GM19397 (cell line): ENCODE data around the gene ACY1.
A peak's percentile ranks its signal among the peaks of the same experiment; 100 is the strongest.

Experiments
- ATAC-seq: cut with Tn5 transposase; IDR thresholded peaks from one replicate; pipeline ENCODE4 v1.9.1; 2021; ENCODE audit warnings: mild to moderate bottlenecking, moderate library complexity; ENCODE audit not compliant: unreplicated experiment

ACY1 gene

DNA sequence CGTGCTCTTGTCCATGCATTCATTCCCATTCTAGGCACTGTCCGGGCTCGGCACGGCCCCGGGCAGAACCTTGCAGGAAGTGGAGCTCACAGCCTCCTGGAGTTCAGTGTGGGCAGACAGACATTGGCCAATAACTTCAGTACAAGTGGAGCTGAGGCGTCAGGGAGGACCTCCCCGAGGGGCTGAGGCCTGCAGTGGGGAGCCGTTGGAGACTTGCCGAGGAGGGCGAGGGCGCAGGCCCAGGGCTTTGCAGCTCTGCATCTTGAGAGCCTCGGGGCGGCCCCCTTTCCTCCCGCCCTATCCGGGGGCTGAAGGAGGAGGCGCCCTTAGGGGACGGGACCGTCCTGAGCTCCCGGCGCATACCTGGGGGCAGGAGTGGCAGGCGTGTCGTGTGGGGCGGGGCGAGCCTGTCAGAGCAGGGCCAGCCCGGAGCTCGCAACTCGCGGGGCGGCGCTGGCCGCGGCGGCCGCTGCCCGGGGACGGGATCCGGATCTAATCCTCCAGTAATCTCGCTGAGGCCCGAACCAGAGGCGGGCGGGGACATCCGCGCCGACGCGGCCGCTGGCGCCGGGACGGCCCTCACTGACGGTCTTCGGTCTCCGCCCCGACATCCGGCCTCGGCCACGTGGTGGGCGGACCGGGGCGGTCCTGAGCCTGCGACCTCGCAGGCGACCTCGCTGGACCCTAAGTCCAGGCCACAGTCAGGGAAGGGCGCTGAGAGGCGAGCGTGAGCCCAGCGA lies at the start of gene ACY1:
ACY1 (plus strand) TSS at position 698 of the 740 bp plus-strand sequence. CDS start 530 bp downstream, outside the sequence.
- peak; percentile 83 for ATAC-seq

DNA sequence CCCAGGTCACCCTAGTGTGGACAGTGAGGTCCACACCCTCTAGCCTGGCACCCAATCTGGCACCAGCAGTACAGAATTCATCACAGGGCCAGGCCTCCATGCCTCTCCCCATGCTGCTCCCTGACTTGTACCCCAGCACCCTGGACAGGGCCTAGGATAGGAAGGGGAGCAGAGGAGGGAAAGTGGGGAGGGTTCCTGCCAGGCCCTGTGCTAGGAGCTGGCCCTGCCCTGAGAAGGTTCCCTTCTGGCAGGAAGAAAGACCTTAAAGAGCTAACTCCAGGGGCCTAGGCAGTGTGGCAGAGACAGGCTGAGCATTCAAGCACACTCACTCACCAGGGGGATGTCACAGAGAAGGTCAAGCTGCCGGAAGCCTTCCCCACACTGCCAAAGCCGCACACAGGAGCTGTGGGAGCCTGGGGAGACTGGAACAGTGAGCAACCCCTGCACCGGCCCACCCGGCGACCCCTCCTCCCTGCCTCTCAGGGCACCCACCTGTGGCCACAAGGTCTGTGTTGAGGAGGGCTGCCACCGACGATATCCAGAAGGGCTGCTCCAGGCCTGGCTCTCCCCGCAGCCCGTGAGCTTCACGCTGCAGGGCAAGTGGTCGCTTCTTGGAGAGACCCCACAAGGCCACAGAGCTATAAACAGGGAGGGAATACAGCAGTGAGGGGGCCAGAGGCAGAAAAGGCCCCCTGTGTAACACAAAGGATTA lies 49.0 kb upstream of the ACY1 start:
- ATAC-seq = no peak

DNA sequence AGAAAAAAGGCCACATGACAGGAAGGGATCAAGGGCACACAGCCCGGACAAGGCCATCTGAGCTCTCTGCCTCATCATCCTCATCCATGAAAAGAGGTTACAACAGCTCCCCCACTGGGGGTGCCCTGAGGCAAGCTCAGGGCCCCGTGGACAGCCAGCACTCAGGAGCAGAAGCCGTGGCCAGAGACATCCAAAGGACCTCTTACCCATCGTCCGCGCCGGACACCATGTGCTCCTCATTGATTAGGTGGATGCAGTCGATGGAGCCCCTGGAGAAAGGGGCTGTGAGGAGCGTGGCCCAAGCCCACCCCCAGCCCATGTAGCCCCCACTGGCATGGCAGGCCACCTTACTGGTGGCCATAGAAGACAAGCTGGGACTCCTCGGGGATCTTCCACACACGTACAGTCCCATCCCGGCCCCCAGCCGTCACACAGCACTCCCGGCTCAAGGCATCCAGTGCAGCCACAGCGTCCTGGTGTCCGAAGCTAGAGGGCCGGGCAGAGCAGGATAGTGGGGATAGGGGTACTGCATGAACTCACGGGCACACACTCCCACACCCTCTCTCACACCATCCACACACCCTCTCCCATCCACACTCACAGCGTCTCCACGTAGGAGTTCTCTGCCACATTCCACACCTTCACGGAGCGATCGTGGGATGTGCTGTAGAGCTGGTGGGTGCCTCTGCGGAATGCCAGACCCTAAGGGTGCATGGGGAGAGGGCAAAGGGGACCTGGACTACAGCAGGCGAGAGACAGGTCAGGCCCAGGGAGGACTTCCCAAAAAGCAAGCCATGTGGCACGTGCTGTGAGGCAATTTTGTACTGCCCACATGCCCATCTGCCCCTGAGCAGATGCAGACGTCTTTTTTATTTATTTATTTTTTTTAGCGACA lies 48.1 kb upstream of the ACY1 start:
- ATAC-seq = no peak

DNA sequence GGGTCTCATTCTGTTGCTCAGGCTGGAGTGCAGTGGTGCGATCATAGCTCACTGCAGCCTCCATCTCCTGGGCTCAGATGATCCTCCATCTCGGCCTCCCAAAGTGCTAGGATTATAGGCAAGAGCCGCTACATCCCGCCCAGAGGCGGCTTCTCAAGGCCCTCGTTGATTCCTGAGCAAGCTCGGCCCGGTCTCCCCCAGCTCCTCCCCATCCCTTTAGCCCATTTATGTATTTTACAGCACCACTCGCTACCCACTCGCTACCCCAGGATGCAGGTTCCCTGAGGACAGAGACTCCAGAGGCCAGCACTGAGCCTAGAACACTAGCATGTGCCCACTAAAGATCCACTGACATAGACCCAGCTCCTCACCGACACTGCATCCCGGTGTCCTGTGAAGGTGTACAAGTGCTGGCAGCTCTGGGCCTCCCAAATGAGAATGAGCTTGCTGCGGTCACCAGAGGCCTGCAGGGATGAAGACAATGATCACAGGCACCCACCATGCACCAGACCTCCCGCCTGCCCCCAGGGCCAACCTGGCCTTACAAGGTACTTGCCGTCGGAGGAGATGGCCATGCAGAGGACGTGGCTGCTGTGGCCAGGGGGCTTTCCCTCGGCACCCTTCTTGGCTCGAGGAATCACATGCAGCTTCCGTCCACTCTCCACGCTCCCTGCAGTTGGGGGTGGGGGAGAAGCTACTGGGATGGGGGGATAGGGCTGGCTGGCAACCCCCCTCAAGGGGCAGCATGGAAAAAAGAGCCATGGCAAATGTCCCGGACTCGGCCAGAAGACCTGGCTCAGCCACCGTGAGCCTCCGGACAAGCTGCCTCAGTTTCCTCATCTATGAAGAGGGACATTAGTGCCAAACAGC lies 47.2 kb upstream of the ACY1 start:
- no peak for ATAC-seq

DNA sequence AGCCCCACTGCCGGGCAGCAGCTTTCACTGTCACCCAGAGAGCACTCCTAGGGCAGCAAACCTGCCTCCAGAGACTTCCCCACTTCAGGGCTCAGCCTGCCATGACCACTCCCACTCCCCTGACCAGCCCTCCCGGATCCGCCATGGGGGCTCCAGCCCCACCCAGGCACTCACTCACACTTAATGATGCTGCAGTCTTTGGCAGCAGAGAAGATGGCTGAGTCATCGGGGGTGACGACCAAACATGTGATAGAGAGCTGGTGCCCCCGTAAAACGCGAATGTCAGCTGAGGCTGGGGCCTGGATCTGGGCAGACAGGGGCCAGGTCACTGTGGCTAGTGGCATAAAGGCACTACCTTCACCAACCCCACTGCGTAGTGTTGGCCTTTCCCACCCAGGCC lies 46.3 kb upstream of the ACY1 start:
- no peak for ATAC-seq

DNA sequence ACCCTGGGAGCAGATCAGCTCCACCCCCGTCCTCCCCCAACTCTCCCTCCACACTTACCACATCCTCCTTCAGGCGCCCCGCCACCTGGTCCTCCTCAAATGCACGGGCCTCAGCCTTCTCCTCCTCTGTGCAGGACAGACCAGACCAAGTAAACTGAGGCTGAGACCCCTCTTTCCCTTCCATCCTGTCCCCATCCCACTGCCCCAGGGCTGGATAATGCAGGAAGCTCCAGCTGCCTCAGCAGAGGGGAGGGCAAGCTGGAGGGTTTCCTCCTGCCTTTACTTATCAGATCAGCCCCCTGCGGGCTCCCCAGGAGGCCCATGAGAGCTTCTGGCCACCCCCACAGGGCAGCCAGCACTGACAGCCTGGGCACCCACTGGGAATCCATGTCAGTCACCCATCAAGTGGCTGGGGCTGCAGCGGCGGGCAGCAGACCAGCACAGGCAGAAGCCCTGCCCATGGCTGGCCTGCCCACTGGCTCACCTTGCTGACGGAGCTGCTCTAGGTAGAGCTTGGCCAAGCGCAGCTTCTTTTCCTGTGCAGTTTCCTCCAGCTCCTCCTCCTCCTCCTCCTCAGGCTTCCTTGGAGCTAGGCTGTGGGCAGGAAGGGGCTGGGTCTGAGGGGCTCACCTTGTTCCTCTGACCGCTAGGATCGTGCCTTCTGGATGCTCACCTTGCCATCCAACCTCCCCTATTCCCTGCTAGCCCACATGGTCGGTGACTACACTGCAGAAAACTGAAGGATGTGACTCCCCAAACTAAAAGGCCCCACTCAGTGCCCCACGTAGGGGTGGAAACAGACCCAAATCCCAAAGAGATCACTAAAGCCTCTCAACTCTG lies 45.5 kb upstream of the ACY1 start:
- ATAC-seq = no peak

DNA sequence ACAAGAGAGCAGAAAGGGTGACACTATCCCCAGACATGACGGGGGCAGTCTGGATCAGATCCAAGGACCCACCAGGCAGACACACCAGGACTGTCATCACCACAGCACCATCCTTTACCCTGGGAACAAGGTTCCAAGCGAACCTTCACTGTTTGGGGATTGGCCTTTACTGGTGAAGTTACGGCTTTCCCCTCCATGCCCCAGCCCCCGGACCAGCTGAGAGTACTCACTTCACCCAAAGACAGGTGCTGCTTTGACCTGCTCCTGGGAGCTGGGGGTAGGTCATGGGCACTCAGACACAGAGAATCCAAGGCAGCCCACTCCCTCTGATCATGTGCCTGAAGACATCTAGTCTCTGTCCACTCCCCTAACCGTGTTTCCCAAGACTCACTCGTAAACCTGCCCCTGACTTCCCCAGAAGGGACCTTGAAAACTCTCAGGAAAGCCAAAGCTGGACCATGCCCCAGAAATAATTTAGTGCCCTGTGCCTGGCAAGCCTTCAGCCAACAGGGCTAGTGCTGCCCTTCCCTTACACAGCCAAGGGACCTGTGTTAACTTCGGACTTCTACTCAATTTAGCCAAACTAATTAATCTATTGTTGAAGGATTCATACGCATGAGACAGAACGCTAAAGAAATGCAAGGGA lies 44.4 kb upstream of the ACY1 start:
- ATAC-seq = no peak

DNA sequence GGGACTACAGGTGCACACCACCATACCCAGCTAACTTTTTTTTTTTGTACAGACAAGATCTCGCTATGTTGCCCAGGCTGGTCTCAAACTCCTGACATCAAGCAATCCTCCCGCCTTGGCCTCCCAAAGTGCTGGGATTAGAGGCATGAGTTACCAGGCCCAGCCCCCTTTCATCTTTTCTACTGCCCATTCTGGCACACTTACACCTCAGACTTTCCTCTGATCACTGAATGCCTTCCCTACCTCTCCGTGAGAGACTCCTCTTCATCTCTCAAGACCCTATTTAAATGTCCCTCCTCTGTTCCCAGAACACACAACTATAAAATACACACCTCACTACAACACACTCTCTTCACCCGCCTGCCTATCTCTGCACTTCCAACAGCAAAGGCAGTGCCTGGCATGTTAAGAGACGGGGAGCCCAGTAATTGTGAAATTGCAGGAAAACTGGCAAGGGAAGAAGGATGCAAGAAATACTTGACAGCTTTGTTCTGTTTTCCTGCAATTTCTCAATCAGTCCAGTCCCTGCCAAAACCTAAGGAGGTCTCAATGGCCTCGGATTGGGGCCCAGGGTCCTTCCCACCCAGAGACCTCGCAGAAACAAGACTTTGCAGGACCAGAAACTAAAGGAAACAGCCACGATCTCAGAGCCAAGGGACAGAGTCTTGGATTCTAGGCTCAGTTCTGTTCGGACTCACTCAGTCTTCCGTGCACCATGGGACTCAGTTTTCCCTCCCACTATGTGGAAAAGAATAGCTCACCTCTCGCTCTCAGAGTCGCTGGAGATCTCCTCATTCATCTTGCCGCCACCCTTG lies 42.5 kb upstream of the ACY1 start:
- no peak for ATAC-seq

DNA sequence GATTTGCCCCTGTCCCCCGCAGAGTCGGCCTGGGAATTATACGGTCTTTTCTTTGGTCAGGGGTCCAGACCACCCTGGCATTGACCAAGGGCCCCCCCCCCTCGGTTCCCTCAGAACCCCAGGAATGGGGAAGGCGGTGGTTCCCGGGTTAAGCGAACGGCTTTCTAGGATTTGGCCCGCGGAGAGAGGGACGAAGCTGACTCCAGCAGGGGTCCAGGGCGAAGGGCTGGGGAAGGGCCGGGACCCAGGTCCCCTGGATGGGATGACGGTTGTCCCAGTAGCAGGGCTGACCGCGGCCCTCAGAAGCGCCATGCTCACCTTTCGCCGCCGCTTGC lies 41.9 kb upstream of the ACY1 start:
- no peak for ATAC-seq

DNA sequence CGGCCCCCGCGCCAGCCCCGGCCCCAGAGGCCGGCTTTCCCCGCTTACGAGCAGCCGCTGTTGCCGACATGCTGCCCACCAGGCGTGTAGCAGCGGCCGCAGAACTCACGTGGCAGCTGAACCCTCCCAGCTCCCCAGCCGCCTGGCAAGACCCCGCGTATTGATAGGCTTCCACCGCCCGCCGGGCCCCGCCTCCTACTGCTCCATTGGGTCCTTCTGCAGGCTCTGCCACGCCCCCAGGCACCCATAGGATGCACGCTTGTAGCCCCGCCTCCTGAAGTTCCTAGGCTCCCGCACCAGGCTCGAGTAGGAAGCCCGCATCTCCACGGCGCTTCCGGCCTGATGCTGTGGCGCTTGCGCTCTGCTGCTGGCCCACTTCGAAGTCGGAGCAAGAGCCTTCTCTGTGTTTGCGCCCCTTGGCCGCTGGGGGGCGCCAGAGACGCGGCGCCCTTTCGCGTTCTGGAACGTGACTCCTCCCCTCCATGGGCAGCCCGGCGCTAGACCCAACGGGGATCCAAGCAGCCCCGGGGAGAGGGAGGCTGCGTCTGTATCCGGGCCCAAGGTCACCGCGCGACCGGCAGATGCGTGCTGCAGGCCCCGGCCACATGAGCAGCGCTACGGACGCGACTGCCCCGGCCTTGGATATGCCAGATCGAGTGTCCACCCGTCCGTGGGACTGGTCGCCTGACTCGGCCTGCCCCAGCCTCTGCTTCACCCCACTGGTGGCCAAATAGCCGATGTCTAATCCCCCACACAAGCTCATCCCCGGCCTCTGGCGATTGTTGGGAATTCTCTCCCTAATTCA lies 41.3 kb upstream of the ACY1 start, which contains the start of the genes PARP3 and RRP9:
PARP3 (plus strand) TSS at position 566 of the 805 bp plus-strand sequence. CDS start 993 bp downstream, outside the sequence.
RRP9 (minus strand) TSS at position 107 of the 805 bp plus-strand sequence; CDS start at position 70, 37 bp downstream.
- ATAC-seq = peak; percentile 85

DNA sequence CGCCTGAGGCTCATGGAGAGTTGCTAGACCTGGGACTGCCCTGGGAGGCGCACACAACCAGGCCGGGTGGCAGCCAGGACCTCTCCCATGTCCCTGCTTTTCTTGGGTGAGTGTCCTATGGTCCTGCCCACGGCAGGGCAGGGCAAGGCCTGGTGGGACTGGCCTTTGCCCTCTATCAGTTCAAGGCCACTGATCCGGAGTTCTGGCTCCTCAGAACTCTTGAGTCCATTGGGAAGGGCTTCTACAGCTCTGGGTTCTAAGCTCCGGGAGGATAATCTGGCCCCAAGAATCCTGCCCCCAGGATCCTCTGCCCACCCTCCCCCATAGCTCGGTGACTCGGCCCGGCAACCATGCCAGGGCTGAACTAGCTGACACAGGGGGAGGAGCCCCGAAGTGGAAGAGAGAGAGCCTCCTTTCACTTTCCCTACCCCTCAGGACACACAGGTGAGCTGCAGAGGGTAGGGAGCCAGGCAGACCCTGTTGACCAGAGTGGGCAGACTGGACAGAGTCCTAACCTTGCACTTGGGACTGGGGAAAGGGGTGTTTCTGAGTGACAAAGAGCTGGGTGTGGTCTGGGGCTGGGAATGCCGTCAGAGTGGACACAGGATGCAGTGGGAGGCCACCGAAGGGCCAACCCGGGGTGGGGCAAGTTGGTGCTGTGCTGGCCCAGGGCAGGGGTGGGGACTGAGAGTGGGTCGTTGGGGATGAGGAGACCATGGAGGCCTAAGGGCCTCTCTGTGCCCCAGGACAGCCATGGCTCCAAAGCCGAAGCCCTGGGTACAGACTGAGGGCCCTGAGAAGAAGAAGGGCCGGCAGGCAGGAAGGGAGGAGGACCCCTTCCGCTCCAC lies 40.5 kb upstream of the ACY1 start:
- no peak for ATAC-seq

DNA sequence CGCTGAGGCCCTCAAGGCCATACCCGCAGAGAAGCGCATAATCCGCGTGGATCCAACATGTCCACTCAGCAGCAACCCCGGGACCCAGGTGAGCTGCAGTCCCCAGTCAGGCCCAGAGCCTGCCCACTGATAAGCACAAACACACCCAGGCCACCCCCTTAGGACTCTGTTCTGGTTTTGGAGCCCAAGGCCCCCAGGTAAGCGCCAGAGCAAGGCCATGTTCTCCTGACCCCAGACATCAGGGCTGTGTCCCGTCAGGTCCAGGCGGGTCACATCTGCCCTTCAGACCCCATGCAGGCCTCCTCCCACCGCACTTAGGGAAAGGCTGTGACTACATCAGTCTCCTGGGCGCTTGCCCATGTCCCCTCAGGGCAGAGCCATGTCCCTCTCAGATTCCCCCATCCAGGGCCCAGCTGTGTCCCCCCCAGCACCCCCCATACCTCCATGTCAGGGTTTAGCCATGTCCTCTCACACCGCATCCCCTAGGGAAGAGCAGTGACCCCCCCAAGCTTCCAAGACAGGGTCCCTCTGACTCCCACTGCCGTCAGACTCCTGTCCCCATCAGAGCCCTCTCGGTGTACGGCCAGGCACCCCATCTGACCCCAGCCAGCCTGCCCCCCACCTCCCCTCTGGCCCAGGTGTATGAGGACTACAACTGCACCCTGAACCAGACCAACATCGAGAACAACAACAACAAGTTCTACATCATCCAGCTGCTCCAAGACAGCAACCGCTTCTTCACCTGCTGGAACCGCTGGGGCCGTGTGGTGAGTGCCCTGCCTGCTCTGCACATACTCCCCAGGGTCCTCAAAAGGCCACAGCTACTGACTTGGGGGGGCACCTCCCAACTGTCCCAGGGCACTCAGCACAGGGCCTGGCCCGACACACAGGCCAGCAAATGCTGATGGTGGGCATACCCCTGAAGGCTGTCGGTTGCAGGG lies 39.6 kb upstream of the ACY1 start:
- no peak for ATAC-seq

DNA sequence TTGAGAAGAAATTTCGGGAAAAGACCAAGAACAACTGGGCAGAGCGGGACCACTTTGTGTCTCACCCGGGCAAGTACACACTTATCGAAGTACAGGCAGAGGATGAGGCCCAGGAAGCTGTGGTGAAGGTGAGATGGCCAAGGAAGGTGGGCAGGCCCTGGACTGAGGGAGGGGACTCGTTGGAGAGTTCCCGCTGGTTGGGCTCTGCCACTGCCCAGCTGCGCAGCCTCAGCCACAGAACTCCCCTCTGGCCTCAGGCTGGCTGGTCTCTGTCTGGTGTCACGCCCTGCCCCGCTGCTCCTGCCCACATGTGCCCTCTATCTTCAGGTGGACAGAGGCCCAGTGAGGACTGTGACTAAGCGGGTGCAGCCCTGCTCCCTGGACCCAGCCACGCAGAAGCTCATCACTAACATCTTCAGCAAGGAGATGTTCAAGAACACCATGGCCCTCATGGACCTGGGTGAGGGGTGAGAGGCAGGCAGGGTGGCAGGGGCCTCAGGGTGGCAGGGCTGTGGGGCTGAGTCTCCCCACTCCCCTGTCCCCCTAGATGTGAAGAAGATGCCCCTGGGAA lies 38.8 kb upstream of the ACY1 start:
- ATAC-seq = no peak

DNA sequence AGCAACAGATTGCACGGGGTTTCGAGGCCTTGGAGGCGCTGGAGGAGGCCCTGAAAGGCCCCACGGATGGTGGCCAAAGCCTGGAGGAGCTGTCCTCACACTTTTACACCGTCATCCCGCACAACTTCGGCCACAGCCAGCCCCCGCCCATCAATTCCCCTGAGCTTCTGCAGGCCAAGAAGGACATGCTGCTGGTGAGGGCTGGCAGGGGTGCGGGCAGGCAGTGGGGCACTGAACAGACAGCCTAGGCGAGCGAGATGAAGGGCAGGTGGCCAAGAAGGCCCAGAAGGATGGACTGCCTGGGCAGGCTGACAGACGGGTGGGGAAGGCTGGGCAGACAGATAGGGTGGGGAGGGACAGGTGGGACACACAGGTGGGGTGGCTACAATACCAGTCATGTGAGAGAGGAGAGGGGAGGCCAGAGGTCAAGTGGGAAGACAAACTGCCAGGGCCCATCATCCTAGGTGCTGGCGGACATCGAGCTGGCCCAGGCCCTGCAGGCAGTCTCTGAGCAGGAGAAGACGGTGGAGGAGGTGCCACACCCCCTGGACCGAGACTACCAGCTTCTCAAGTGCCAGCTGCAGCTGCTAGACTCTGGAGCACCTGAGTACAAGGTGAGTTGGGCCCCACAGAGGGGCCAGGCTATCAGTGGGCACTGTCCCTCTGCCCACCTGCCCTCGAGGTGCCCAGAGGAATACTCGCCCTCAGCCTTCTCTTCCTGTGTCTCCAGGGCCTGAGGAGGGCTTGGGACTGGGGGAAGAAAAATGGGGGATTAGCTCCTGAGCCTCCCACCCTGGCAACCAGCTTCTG lies 38.1 kb upstream of the ACY1 start:
- no peak for ATAC-seq
